Pancreas (tissue), 10 donors: Measurements from ENCODE around the gene IWS1. TPM values are rescaled to one million over a fixed set of nuclear protein-coding genes. Genes with fewer than 3 reads are reported as not detected.

Experiments
- ATAC-seq, 4 donors: fragments of 200-7000 bp; cut with Tn5 transposase; one replicate each; pipeline versions ENCODE4 v1.8.0 to v1.9.1; 2020; ENCODE audit warnings: mild to moderate bottlenecking in 4 of 4, moderate library complexity in 4 of 4
- DNase-seq, 6 donors: peaks; one replicate each; pipeline ENCODE4 v3.0.0-alpha.2; 2020
- FAIRE-seq: peaks from 2 replicates; lab custom pipeline; 2012; peaks lifted over from hg19 to GRCh38; lab: Jason Lieb, UNC
- H3K27ac ChIP-seq, 4 donors: fragments of 200-600 bp; sonication (generic); 1 replicate in 3 of 4; 2 replicates in 1 of 4; pipeline versions ENCODE4 v1.5.0 to v1.8.0; 2020
- H3K27me3 ChIP-seq, 4 donors: fragments of 200-600 bp; one replicate each; pipeline ENCODE4 v1.8.0; 2021
- H3K36me3 ChIP-seq, 3 donors: fragments of 200-600 bp; sonication (generic) in 1 of 3; one replicate each; pipeline versions ENCODE4 v1.5.0 to v1.8.0; 2020 to 2021
- H3K4me1 ChIP-seq, 3 donors: fragments of 200-600 bp; one replicate each; pipeline ENCODE4 v1.8.0; 2021
- H3K4me3 ChIP-seq, 4 donors: fragments of 200-600 bp; sonication (generic) in 2 of 4; one replicate each; pipeline versions ENCODE4 v1.5.0 to v1.8.0; 2020 to 2021
- H3K9me3 ChIP-seq, 4 donors: fragments of 200-600 bp; one replicate each; pipeline ENCODE4 v1.8.0; 2021
- WGBS, 2 donors: extraction: QIAGEN DNeasy Blood & Tissue Kit; methylation state at CpG; one replicate each; pipeline ENCODE4 v1.1.7; 2013; 5-methylcytosine and 5-hydroxymethylcytosine counted together
- intact Hi-C, 3 donors: fragments of 100-400 bp; cut with DNase I; formaldehyde crosslinking; loops; one replicate each; pipeline versions ENCODE4 v1.11.1 to v1.14.2; 2022
- polyA plus RNA-seq, 2 donors: library from polyadenylated mRNA; stranded (reverse); fragments of 200-250 nt; gene quantifications; one replicate each; pipeline ENCODE4 v1.2.3, GENCODE V29; 2013
- total RNA-seq, 6 donors: library from RNA; stranded (reverse); fragmentation: NEBNext Ultra II Directional in 4 of 6; extraction: Animal tissue kit (Norgen Biotek cat#: 25700) in 4 of 6; gene quantifications; one replicate each; pipeline versions ENCODE4 v1.2.1 to v1.2.4, GENCODE V29; 2021 to 2023
- TF ChIP-seq, protein P1 (sequence below), 4 donors: fragments of 200-600 bp; sonication (generic) in 3 of 4; IDR thresholded peaks; one replicate each; pipeline versions ENCODE4 v1.5.0 to v1.8.0; 2021; ENCODE audit warnings: antibody characterized with exemption in 4 of 4
- donor health status: healthy with polysubstance abuse.
- donor health status: DM: no; HTN: no; CAD: no; lungs with moderate emphysema.
- donor health status: DM: no; HTN: no; CAD: no.
- donor health status: control.
- donor health status: control.
- donor health status: Bipolar disorder and iron deficiency.
- donor health status: DM: yes; HTN: yes; CAD: no.
- donor health status: DM: no; HTN: no; CAD: no.
- donor health status: DM: no; HTN: no; CAD: no.
- donor health status: DM: yes; HTN: yes; CAD: no.

Gene IWS1
- total and polyA plus RNA-seq, 8 donors = 9.7 to 22.3 (median 13.9) TPM

DNA sequence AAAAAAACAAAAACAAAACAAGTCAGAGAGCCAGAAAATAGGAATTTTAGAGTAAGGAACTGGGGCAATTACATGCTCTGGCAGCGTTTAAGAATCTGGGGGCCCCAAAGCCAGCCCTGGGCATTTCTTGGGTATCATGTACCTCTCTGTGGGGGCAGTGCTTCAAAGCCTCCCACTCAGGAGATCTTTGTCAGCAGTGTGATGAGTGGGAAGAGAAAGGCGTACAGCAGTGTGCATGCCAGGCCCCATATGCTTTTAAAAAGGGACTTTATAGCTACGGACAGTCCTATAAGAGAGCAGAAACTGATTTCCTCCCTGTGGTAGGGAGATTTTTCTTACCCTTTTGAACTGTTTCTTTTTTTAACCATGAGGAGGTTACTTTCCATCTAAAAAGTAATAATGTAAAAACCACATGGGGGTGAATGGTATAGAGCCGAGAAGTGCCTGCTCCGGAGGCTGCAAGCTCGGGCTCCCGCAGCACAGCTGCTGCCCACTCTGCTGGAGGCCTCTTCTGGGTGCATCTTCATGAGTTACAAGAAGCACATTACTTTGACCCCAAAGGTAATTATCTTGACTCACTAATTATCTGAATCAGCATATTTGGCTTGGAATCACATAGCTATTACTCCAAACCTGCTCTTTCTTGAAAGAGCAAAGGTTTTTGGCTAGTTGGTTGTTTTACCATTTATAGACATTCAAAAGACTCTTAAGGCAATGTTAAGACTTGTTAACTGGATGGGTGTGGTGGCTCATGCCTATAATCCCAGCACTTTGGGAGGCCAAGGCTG is 61.6 kb downstream of the IWS1 start:
- Histone ChIP-seq H3K36me3 (no peaks in the 10 kb centered on the region), H3K4me1 (no peaks in the 10 kb centered on the region), H3K9me3 (no peaks in the 10 kb centered on the region), H3K27me3 (no peaks in the 10 kb centered on the region), H3K27ac (no peak overlapping the region), H3K4me3 (no peak overlapping the region)
- FAIRE-seq (no peak), ATAC-seq (no peak), DNase-seq (no peak)
- 93 to 98% methylated on average over 7 of the region's 7 CpGs for WGBS, 2 donors
- TF ChIP-seq, protein P1, sequence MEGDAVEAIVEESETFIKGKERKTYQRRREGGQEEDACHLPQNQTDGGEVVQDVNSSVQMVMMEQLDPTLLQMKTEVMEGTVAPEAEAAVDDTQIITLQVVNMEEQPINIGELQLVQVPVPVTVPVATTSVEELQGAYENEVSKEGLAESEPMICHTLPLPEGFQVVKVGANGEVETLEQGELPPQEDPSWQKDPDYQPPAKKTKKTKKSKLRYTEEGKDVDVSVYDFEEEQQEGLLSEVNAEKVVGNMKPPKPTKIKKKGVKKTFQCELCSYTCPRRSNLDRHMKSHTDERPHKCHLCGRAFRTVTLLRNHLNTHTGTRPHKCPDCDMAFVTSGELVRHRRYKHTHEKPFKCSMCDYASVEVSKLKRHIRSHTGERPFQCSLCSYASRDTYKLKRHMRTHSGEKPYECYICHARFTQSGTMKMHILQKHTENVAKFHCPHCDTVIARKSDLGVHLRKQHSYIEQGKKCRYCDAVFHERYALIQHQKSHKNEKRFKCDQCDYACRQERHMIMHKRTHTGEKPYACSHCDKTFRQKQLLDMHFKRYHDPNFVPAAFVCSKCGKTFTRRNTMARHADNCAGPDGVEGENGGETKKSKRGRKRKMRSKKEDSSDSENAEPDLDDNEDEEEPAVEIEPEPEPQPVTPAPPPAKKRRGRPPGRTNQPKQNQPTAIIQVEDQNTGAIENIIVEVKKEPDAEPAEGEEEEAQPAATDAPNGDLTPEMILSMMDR (IDR thresholded peaks at IDR 0.05) = no peak
- intact Hi-C loops = no loop called here

DNA sequence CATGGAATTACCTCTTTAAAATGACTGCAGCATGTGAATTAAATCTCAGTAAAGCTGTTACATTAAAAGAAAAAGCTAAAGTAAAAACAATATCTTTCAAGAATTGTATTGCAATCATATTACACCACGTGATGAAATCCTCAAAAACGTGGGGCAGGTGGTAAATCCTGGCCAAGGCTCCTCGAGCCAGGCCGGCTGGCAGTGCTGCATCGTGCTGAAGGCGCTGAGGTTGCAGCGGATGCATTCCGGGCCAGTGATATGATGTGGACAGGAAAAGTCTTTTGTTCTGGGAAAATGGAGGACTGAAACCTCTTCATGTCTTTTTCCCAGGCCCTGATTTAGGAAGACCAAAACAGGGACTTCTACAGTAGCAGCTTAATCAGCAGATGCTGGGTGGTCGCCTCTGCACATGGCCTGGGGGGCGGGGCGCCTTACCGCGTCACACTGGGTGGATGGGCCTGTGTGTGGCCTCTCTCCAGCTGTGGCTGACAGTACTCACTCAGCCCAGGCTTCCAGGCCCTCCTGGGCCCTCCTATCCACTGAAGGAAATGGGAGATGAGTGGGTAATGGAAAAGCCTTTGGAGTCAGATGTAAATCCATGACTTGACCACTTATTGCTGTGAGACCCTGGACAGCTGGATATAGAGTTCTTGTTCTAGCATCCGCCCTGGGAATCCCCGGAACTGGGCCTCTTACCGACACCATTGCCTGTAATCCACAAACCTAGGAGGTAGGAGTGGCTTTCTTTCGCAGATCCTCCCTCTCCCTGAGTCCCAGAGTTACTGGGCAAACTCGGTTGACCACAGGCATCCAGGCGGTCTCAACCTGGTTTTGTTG is 62.9 kb downstream of the IWS1 start:
- Histone ChIP-seq H3K36me3 (no peaks in the 10 kb centered on the region), H3K4me1 (no peaks in the 10 kb centered on the region), H3K27me3 (no peaks in the 10 kb centered on the region), H3K9me3 (no peaks in the 10 kb centered on the region), H3K4me3 (no peak overlapping the region), H3K27ac (no peak overlapping the region)
- peak in 1 of 6 donors; percentile 58 for DNase-seq
- 91 to 93% methylated on average over 19 of the region's 19 CpGs for WGBS, 2 donors
- intact Hi-C loops = no loop called here
- ATAC-seq = peak in 1 of 4 donors; percentile 23
- no peak for FAIRE-seq
- TF ChIP-seq, protein P1 (IDR thresholded peaks at IDR 0.05) = no peak

DNA sequence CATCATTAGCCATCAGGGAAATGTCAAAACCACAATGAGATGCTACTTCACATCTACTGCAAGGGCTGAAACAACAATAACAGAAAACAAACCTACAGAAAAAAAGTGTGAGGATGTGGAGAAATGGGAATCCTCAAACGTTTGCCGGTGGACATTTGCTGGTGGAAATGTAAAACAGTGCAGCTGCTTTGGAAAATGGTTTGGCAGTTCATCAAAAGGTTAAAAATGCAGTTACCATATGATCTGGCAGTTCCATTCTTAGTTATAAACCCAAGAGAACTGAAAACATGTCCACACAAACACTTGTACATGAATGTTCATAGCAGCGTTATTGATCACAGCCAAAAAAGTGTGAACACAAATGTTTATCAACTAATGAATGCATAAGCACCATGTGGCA is 63.8 kb downstream of the IWS1 start:
- TF ChIP-seq, protein P1 (IDR thresholded peaks at IDR 0.05) = no peak
- intact Hi-C loops = no loop called here
- Histone ChIP-seq H3K27me3 (no peaks in the 10 kb centered on the region), H3K4me1 (no peaks in the 10 kb centered on the region), H3K9me3 (no peaks in the 10 kb centered on the region), H3K27ac (no peak overlapping the region), H3K36me3 (no peaks in the 10 kb centered on the region), H3K4me3 (no peak overlapping the region)
- DNase-seq = no peak
- FAIRE-seq = no peak
- ATAC-seq = no peak
- WGBS, 2 donors = 69 to 78% methylated on average over 3 of the region's 3 CpGs

DNA sequence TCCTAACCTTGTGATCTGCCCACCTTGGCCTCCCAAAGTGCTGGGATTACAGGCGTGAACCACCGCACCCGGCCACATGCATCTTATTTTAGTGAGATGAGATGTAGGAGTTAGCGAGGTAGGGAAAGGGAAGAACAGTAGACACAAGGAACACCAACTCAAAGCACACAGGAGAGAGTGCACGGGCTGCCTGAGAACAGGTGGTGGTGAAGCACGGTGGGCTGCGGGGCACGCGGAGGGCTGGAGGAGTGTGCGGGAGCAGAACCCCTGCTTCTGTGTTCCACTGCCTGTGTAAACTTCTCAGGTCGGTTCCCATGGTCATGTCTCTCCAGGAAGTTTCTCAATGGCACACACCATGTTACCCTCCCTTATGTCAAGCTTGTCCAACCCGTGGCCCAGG is 69.3 kb downstream of the IWS1 start:
- DNase-seq = no peak
- 93 to 95% methylated on average over 12 of the region's 12 CpGs for WGBS, 2 donors

More for the DNA sequence above, 69.3 kb downstream of the IWS1 start:
- H3K27ac ChIP-seq = no peak overlapping the region
- H3K9me3 ChIP-seq = no peaks in the 10 kb centered on the region
- no peaks in the 10 kb centered on the region for H3K27me3 ChIP-seq
- FAIRE-seq (no peak), ATAC-seq (no peak)
- peaks cover 4 to 17% (median 7%) of the 10 kb centered on the region in 3 donors for H3K4me1 ChIP-seq
- no peak overlapping the region for H3K4me3 ChIP-seq
- intact Hi-C loops = no loop called here
- H3K36me3 ChIP-seq = no peaks in the 10 kb centered on the region
- TF ChIP-seq, protein P1 (IDR thresholded peaks at IDR 0.05) = no peak
